Stimulated activated CD8-positive, alpha-beta memory T cell treated with anti-CD3 and anti-CD28 coated beads, Interleukin-4, amount 100 ng/mL, for 4 hours (primary cell): ENCODE data around the gene SUSD2.
"Not testable (repeated sequence)": the region's sequence is repeated elsewhere in the genome, so short reads cannot be mapped to it uniquely, and the experiment has no call there.

Experiments used
- DNase-seq, 2 donors: peaks; one replicate each; pipeline ENCODE4 v3.0.0-alpha.2; 2020; ENCODE audit warnings: low read depth in 2 of 2, low spot score in 1 of 2

The SUSD2 gene

GRCh38 chr22:24181088-24181995, at the start of gene SUSD2:
Gene SUSD2, plus strand, starts transcription at chr22:24181487. Its CDS starts 33 bp downstream, at chr22:24181520.
- DNase-seq = no peak

GRCh38 chr22:24133187-24133965, 47.9 kb upstream of the SUSD2 start:
- no peak for DNase-seq

GRCh38 chr22:24134090-24134846, 47.0 kb upstream of the SUSD2 start:
- peak; percentile 83 to 86 for DNase-seq

- not testable (repeated sequence) for DNase-seq
Observed at GRCh38 chr22:24136533-24136932, 44.8 kb upstream of the SUSD2 start.

- DNase-seq = no peak
Observed at GRCh38 chr22:24137595-24137994, 43.7 kb upstream of the SUSD2 start.

GRCh38 chr22:24138649-24139420, 42.5 kb upstream of the SUSD2 start:
- no peak for DNase-seq

- no peak for DNase-seq
Observed at GRCh38 chr22:24140357-24140756, 40.9 kb upstream of the SUSD2 start.

GRCh38 chr22:24141586-24141985, 39.7 kb upstream of the SUSD2 start:
- no peak for DNase-seq

GRCh38 chr22:24142241-24142640, 39.0 kb upstream of the SUSD2 start:
- DNase-seq = no peak

- DNase-seq = no peak
Observed at GRCh38 chr22:24142831-24143230, 38.5 kb upstream of the SUSD2 start.

GRCh38 chr22:24144056-24144777, 37.1 kb upstream of the SUSD2 start:
- no peak for DNase-seq

GRCh38 chr22:24144778-24145085, 36.6 kb upstream of the SUSD2 start:
- no peak for DNase-seq

GRCh38 chr22:24145446-24146193, 35.7 kb upstream of the SUSD2 start:
- no peak for DNase-seq

GRCh38 chr22:24146194-24146616, 35.1 kb upstream of the SUSD2 start:
- no peak for DNase-seq

- no peak for DNase-seq
Observed at GRCh38 chr22:24146791-24147353, 34.4 kb upstream of the SUSD2 start.

- no peak for DNase-seq
Observed at GRCh38 chr22:24147666-24148065, 33.6 kb upstream of the SUSD2 start.

GRCh38 chr22:24148266-24149197, 32.8 kb upstream of the SUSD2 start:
- DNase-seq = no peak

- DNase-seq = no peak
Observed at GRCh38 chr22:24149198-24149590, 32.1 kb upstream of the SUSD2 start.
